HepG2 (cell line): ENCODE data around the gene WFDC5. TPM values are rescaled to one million over a fixed set of nuclear protein-coding genes. Genes with fewer than 3 reads are reported as not detected.

Experiments used
- DNMT3B ChIP-seq: conservative IDR thresholded peaks from 2 replicates; pipeline ENCODE4 v1.6.1; 2016; ENCODE audit warnings: missing biosample characterization, control low read depth
- DZIP1 ChIP-seq: sonication (generic); formaldehyde crosslinking; IDR thresholded peaks from 2 replicates; pipeline ENCODE4 v1.5.0; 2020; ENCODE audit warnings: mild to moderate bottlenecking, missing genetic modification reagents
- FOXP4 ChIP-seq: sonication (generic); formaldehyde crosslinking; IDR thresholded peaks from 2 replicates; pipeline ENCODE4 v1.4.0; 2020; ENCODE audit warnings: missing genetic modification reagents
- KAT2B ChIP-seq: fragments of 150-350 bp; IDR thresholded peaks from 2 replicates; pipeline ENCODE4 v1.6.1; 2014; ENCODE audit warnings: low read depth, low read length, borderline replicate concordance
- RAD51 ChIP-seq: fragments of 450-650 bp; IDR thresholded peaks from 2 replicates; pipeline ENCODE4 v1.6.1; 2016; ENCODE audit warnings: borderline replicate concordance
- RFX5 ChIP-seq: IDR thresholded peaks from 2 replicates; pipeline ENCODE4 v1.6.1; 2011; ENCODE audit warnings: low read depth, low read length, improper control_type of control experiment
- SETDB1 ChIP-seq: sonication (generic); formaldehyde crosslinking; IDR thresholded peaks from 2 replicates; pipeline ENCODE4 v1.5.1; 2020; ENCODE audit warnings: missing genetic modification reagents, mild to moderate bottlenecking, borderline replicate concordance
- TFE3 ChIP-seq: IDR thresholded peaks from 2 replicates; pipeline ENCODE4 v1.6.1; 2016
- TP53 ChIP-seq: sonication (generic); formaldehyde crosslinking; conservative IDR thresholded peaks from 2 replicates; pipeline ENCODE4 v1.4.0; 2020; ENCODE audit warnings: missing genetic modification reagents
- ZBTB43 ChIP-seq: sonication (generic); formaldehyde crosslinking; conservative IDR thresholded peaks from 2 replicates; pipeline ENCODE4 v1.4.0; 2020; ENCODE audit warnings: missing genetic modification reagents
- ZFP82 ChIP-seq: sonication (generic); formaldehyde crosslinking; IDR thresholded peaks from 2 replicates; pipeline ENCODE4 v1.5.1; 2020; ENCODE audit warnings: mild to moderate bottlenecking, missing genetic modification reagents, borderline replicate concordance
- ZGPAT ChIP-seq: IDR thresholded peaks from 2 replicates; pipeline ENCODE4 v1.6.1; 2016; ENCODE audit warnings: mild to moderate bottlenecking
- ZKSCAN5 ChIP-seq: sonication (generic); formaldehyde crosslinking; IDR thresholded peaks from 2 replicates; pipeline ENCODE4 v1.5.1; 2020; ENCODE audit warnings: mild to moderate bottlenecking, missing genetic modification reagents
- ZNF253 ChIP-seq: sonication (generic); formaldehyde crosslinking; IDR thresholded peaks from 2 replicates; pipeline ENCODE4 v1.8.0; 2022; ENCODE audit warnings: mild to moderate bottlenecking, missing genetic modification reagents, borderline replicate concordance
- ZNF275 ChIP-seq: sonication (generic); formaldehyde crosslinking; IDR thresholded peaks from 2 replicates; pipeline ENCODE4 v1.8.0; 2022; ENCODE audit warnings: missing genetic modification reagents, mild to moderate bottlenecking, inconsistent platforms, borderline replicate concordance
- ZNF720 ChIP-seq: sonication (generic); formaldehyde crosslinking; IDR thresholded peaks from 2 replicates; pipeline ENCODE4 v1.4.0; 2020; ENCODE audit warnings: missing genetic modification reagents
- polyA plus RNA-seq, 8 experiments: library from polyadenylated mRNA; depleted of rRNA in 3 of 8; stranded (reverse) in 7 of 8; unstranded in 1 of 8; fragments of >200 nt; fragmentation: Illumina TruSeq in 4 of 8; extraction: Trizol in 4 of 8; gene quantifications; 2 replicates each; pipeline versions ENCODE4 v1.2.1 to v1.2.3, GENCODE V29; 2011 to 2016; ENCODE audit warnings: low read depth in 4 of 8, missing spikeins in 1 of 8, mixed read lengths in 1 of 8; ENCODE audit not compliant: insufficient read depth in 1 of 8
- total RNA-seq, 5 experiments: library from RNA; depleted of rRNA; stranded (reverse); fragments of >200 nt; fragmentation: Illumina TruSeq; extraction: Trizol; gene quantifications; 2 replicates each; pipeline ENCODE4 v1.2.3, GENCODE V29; 2016; ENCODE audit warnings: low read depth in 1 of 5
- TF ChIP-seq, protein P1 (sequence below): sonication (generic); formaldehyde crosslinking; IDR thresholded peaks from 2 replicates; pipeline ENCODE4; 2020; ENCODE audit warnings: missing genetic modification reagents, mild to moderate bottlenecking, borderline replicate concordance

The WFDC5 gene
- total and polyA plus RNA-seq, 2 of the 13 experiments (the other 11 are each of a cell fraction or from before 2014, with no cell fraction given) = not detected

DNA sequence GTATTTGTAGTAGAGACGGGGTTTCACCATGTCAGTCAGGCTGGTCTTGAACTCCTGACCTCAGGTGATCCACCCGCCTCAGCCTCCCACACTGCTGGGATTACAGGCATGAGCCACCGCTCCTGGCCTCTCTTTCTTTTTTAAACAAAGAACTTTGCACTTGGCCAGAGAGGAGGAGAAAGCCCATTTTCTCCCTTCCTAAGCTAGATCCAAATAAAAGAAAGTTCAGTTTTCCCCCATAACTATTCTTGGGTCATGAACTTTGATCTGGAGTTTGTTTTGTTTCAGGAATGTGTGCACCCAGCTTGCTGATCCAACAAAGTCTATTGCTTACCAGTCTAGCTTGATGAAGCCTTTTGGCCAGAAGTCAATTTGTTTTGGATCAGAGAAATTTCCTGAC is 37.4 kb downstream of the WFDC5 start (continued):
- TF ChIP-seq, protein P1, sequence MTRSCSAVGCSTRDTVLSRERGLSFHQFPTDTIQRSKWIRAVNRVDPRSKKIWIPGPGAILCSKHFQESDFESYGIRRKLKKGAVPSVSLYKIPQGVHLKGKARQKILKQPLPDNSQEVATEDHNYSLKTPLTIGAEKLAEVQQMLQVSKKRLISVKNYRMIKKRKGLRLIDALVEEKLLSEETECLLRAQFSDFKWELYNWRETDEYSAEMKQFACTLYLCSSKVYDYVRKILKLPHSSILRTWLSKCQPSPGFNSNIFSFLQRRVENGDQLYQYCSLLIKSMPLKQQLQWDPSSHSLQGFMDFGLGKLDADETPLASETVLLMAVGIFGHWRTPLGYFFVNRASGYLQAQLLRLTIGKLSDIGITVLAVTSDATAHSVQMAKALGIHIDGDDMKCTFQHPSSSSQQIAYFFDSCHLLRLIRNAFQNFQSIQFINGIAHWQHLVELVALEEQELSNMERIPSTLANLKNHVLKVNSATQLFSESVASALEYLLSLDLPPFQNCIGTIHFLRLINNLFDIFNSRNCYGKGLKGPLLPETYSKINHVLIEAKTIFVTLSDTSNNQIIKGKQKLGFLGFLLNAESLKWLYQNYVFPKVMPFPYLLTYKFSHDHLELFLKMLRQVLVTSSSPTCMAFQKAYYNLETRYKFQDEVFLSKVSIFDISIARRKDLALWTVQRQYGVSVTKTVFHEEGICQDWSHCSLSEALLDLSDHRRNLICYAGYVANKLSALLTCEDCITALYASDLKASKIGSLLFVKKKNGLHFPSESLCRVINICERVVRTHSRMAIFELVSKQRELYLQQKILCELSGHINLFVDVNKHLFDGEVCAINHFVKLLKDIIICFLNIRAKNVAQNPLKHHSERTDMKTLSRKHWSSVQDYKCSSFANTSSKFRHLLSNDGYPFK (CRISPR knock-in tag) = no peak
- TF ChIP-seq DZIP1 (CRISPR knock-in tag) = no peak
- no peak for TF ChIP-seq RAD51
- TF ChIP-seq TFE3 = peak; percentile 14; the same call in 1 of the 2 replicates
- no peak for TF ChIP-seq ZNF275
- peak; percentile 84 for TF ChIP-seq ZKSCAN5 (CRISPR knock-in tag)
- no peak for TF ChIP-seq ZNF253 (CRISPR knock-in tag)
- no peak for TF ChIP-seq RFX5
- peak; percentile 81 for TF ChIP-seq FOXP4 (CRISPR knock-in tag)
- TF ChIP-seq SETDB1 (CRISPR knock-in tag) = no peak
- no peak for TF ChIP-seq KAT2B
- no peak for TF ChIP-seq TP53 (CRISPR knock-in tag)
- no peak for TF ChIP-seq ZBTB43 (CRISPR knock-in tag)
- no peak for TF ChIP-seq ZNF720 (CRISPR knock-in tag)
- TF ChIP-seq ZGPAT (CRISPR knock-in tag) = peak; percentile 75
- no peak for TF ChIP-seq DNMT3B (CRISPR knock-in tag)
- no peak for TF ChIP-seq ZFP82 (CRISPR knock-in tag)
